HG02678 (cell line): ENCODE measurements around the gene OPTN.
"Not testable (repeated sequence)": the region's sequence is repeated elsewhere in the genome, so short reads cannot be mapped to it uniquely, and the experiment has no call there.

ENCODE experiments used
- ATAC-seq: cut with Tn5 transposase; IDR thresholded peaks from one replicate; pipeline ENCODE4 v1.9.1; 2021; ENCODE audit warnings: mild to moderate bottlenecking, moderate library complexity; ENCODE audit not compliant: unreplicated experiment

OPTN gene

GRCh38 chr10:13118784-13119410, 18.9 kb downstream of the OPTN start:
- ATAC-seq: no peak

GRCh38 chr10:13120786-13121499, 21.0 kb downstream of the OPTN start:
- no peak for ATAC-seq

GRCh38 chr10:13121500-13121854, 21.5 kb downstream of the OPTN start:
- no peak for ATAC-seq

GRCh38 chr10:13136651-13137050, 36.7 kb downstream of the OPTN start:
- no peak for ATAC-seq

GRCh38 chr10:13139150-13139549, 39.2 kb downstream of the OPTN start:
- ATAC-seq: no peak

- ATAC-seq: no peak
Measured at GRCh38 chr10:13139676-13140075, 39.7 kb downstream of the OPTN start.

- no peak for ATAC-seq
Measured at GRCh38 chr10:13140627-13141190, 40.7 kb downstream of the OPTN start.

GRCh38 chr10:13143766-13144165, 43.8 kb downstream of the OPTN start:
- no peak for ATAC-seq

- no peak for ATAC-seq
Measured at GRCh38 chr10:13144814-13145213, 44.9 kb downstream of the OPTN start.

- no peak for ATAC-seq
Measured at GRCh38 chr10:13146379-13146778, 46.4 kb downstream of the OPTN start.

GRCh38 chr10:13147161-13147560, 47.2 kb downstream of the OPTN start:
- no peak for ATAC-seq

GRCh38 chr10:13152296-13152695, 52.3 kb downstream of the OPTN start:
- no peak for ATAC-seq

GRCh38 chr10:13155860-13156259, 55.9 kb downstream of the OPTN start:
- not testable (repeated sequence) for ATAC-seq

GRCh38 chr10:13158401-13158800, 58.4 kb downstream of the OPTN start:
- ATAC-seq: no peak

GRCh38 chr10:13160934-13161856, 61.2 kb downstream of the OPTN start, which contains the start of gene MCM10:
MCM10 (plus strand) TSS chr10:13161558; CDS start chr10:13164203, 2,645 bp downstream.
- peak; percentile 100 for ATAC-seq

GRCh38 chr10:13161857-13162271, 61.9 kb downstream of the OPTN start:
- ATAC-seq: no peak

- ATAC-seq: no peak
Measured at GRCh38 chr10:13163859-13164258, 63.9 kb downstream of the OPTN start.

- ATAC-seq: no peak
Measured at GRCh38 chr10:13165177-13165576, 65.2 kb downstream of the OPTN start.

GRCh38 chr10:13167568-13167967, 67.6 kb downstream of the OPTN start:
- no peak for ATAC-seq

GRCh38 chr10:13168781-13169180, 68.8 kb downstream of the OPTN start:
- no peak for ATAC-seq

- ATAC-seq: no peak
Measured at GRCh38 chr10:13173616-13174015, 73.7 kb downstream of the OPTN start.
